PC-9 (cell line): ENCODE data around the gene SDK1.

Source experiments
- CTCF ChIP-seq: fragments of 200-600 bp; sonication (generic); conservative IDR thresholded peaks from 2 replicates; pipeline ENCODE4 v1.6.1; 2017; ENCODE audit warnings: mixed run types, antibody characterized with exemption, mild to moderate bottlenecking, moderate library complexity
- EZH2 ChIP-seq: fragments of 200-600 bp; sonication (generic); IDR thresholded peaks from 2 replicates; pipeline ENCODE4 v1.8.0; 2017; ENCODE audit warnings: antibody characterized with exemption, low read depth

DNA sequence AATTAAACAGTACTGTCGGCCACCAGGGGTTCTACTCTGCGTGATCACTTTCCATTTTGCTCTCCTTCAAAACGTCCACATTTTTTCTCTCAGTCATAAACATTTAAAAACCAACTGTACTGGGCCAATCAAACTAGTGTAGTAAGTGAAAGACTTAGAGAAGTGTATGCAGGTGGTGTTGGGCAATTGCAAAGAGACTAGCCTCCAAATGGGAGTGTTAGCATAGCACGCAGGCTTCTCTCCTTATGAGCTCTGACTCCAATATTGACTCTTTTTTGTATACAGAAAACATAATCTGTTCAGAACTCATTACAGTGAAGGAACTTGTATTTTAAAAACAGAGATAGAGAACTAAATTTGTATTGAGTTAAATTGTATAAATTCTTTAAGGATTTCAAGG is 150.6 kb downstream of the SDK1 start:
- TF ChIP-seq CTCF (no peak), EZH2 (no peak)
